Right lobe of liver (tissue), 4 donors: ENCODE results near the gene BAIAP2L2.

ENCODE experiments used
- CTCF ChIP-seq, 4 donors: fragments of 200-600 bp in 3 of 4; fragments of 450-650 bp in 1 of 4; IDR thresholded peaks; one replicate each; pipeline versions ENCODE4 v1.5.1 to v1.8.0; 2016 to 2022; ENCODE audit warnings: antibody characterized with exemption in 4 of 4, mild to moderate bottlenecking in 2 of 4
- POLR2A ChIP-seq: fragments of 450-650 bp; IDR thresholded peaks from one replicate; pipeline ENCODE4 v1.6.1; 2017; ENCODE audit warnings: antibody characterized with exemption, mild to moderate bottlenecking
- donor health status: DM: no; HTN: no; CAD: no.
- donor health status: DM: no; HTN: no; CAD: no.
- donor health status: DM: no; HTN: yes; CAD: no.

- TF ChIP-seq CTCF (IDR thresholded peaks at IDR 0.05) (no peak), POLR2A (no peak)
These were observed 7.7 kb upstream of the BAIAP2L2 start for GRCh38 chr22:38118182-38118581.
